H1 (cell line): ENCODE measurements around the gene INTS6. TPM values are rescaled to one million over a fixed set of nuclear protein-coding genes. Genes with fewer than 3 reads are reported as not detected.

ENCODE experiments used
- EGR1 ChIP-seq: IDR thresholded peaks from 2 replicates; pipeline ENCODE4 v1.6.1; 2011; ENCODE audit warnings: low read depth, low read length, borderline replicate concordance
- EP300 ChIP-seq, 2 experiments: IDR thresholded peaks; 1 replicate in 1 of 2; 2 replicates in 1 of 2; pipeline ENCODE4 v1.6.1; 2011 to 2012; ENCODE audit warnings: low read depth in 2 of 2, low read length in 2 of 2, mild to moderate bottlenecking in 2 of 2, borderline replicate concordance in 1 of 2, inconsistent platforms in 1 of 2, moderate library complexity in 1 of 2
- JUN ChIP-seq: IDR thresholded peaks from 2 replicates; pipeline ENCODE4 v1.6.1; 2011; ENCODE audit warnings: low read depth, mild to moderate bottlenecking, improper control_type of control experiment, low read length
- KDM4A ChIP-seq: IDR thresholded peaks from one replicate; pipeline ENCODE4 v1.7.1; 2012; ENCODE audit warnings: low read depth, mild to moderate bottlenecking, moderate library complexity, low read length, inconsistent platforms; ENCODE audit not compliant: severe bottlenecking
- SP2 ChIP-seq: IDR thresholded peaks from 2 replicates; pipeline ENCODE4 v1.6.1; 2012; ENCODE audit warnings: mild to moderate bottlenecking, low read length, inconsistent platforms
- YY1 ChIP-seq: IDR thresholded peaks from 2 replicates; pipeline ENCODE4 v1.6.1; 2011; ENCODE audit warnings: low read depth, mild to moderate bottlenecking, low read length
- polyA plus RNA-seq, 7 experiments: library from polyadenylated mRNA; depleted of rRNA in 3 of 7; stranded (reverse) in 5 of 7; unstranded in 2 of 7; fragments of >200 nt in 5 of 7; fragments of 200-250 nt in 2 of 7; gene quantifications; 1 replicate in 5 of 7; 2 replicates in 1 of 7; 4 replicates in 1 of 7; pipeline versions ENCODE4 v1.2.1 to v1.2.3, GENCODE V29; 2011 to 2013; ENCODE audit warnings: missing spikeins in 2 of 7, mixed read lengths in 2 of 7
- total RNA-seq: library from RNA; stranded (reverse); fragmentation: NEBNext Ultra II Directional; extraction: Animal tissue kit (Norgen Biotek cat#: 25700); gene quantifications from 2 replicates; pipeline ENCODE4 v1.2.1, GENCODE V29; 2021
- TF ChIP-seq, protein P1 (sequence below): fragments of 300-600 bp; sonication (generic); IDR thresholded peaks from 2 replicates; pipeline ENCODE4 v1.7.1; 2012; ENCODE audit warnings: low read length, moderate library complexity, mild to moderate bottlenecking, inconsistent platforms; ENCODE audit not compliant: insufficient replicate concordance
- TF ChIP-seq, protein P2 (sequence below), 3 experiments: IDR thresholded peaks; 1 replicate in 2 of 3; 2 replicates in 1 of 3; pipeline versions ENCODE4 v1.5.1 to v1.6.1; 2011; ENCODE audit warnings: low read length in 3 of 3, mild to moderate bottlenecking in 3 of 3, inconsistent platforms in 2 of 3, low read depth in 1 of 3, moderate library complexity in 1 of 3; ENCODE audit not compliant: insufficient read depth in 1 of 3; ENCODE audit errors: control extremely low read depth in 1 of 3

The INTS6 gene
- total and polyA plus RNA-seq, 2 of the 8 experiments (the other 6 are each of a cell fraction or from before 2014, with no cell fraction given), result 12.6 to 42.8 TPM

DNA sequence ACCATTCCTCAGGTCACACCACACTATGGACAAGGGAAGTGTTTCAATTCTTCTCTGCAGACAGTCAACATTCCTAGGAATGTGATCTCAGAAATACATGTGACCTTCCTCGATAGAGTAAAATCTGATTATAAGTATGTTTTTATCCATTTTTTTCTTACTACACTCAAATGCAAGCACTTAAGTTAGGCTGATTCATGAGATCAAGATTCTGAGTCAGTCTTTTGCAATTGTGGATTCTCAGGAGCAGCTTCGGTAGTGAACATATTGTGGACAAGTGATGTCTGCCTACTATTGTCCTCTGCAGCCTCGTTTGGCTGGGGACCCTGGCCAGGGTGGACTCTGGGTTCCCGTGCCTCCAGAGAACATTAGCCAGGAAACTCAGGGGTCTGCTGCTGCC is 110.1 kb downstream of the INTS6 start (continued):
- TF ChIP-seq, protein P1, sequence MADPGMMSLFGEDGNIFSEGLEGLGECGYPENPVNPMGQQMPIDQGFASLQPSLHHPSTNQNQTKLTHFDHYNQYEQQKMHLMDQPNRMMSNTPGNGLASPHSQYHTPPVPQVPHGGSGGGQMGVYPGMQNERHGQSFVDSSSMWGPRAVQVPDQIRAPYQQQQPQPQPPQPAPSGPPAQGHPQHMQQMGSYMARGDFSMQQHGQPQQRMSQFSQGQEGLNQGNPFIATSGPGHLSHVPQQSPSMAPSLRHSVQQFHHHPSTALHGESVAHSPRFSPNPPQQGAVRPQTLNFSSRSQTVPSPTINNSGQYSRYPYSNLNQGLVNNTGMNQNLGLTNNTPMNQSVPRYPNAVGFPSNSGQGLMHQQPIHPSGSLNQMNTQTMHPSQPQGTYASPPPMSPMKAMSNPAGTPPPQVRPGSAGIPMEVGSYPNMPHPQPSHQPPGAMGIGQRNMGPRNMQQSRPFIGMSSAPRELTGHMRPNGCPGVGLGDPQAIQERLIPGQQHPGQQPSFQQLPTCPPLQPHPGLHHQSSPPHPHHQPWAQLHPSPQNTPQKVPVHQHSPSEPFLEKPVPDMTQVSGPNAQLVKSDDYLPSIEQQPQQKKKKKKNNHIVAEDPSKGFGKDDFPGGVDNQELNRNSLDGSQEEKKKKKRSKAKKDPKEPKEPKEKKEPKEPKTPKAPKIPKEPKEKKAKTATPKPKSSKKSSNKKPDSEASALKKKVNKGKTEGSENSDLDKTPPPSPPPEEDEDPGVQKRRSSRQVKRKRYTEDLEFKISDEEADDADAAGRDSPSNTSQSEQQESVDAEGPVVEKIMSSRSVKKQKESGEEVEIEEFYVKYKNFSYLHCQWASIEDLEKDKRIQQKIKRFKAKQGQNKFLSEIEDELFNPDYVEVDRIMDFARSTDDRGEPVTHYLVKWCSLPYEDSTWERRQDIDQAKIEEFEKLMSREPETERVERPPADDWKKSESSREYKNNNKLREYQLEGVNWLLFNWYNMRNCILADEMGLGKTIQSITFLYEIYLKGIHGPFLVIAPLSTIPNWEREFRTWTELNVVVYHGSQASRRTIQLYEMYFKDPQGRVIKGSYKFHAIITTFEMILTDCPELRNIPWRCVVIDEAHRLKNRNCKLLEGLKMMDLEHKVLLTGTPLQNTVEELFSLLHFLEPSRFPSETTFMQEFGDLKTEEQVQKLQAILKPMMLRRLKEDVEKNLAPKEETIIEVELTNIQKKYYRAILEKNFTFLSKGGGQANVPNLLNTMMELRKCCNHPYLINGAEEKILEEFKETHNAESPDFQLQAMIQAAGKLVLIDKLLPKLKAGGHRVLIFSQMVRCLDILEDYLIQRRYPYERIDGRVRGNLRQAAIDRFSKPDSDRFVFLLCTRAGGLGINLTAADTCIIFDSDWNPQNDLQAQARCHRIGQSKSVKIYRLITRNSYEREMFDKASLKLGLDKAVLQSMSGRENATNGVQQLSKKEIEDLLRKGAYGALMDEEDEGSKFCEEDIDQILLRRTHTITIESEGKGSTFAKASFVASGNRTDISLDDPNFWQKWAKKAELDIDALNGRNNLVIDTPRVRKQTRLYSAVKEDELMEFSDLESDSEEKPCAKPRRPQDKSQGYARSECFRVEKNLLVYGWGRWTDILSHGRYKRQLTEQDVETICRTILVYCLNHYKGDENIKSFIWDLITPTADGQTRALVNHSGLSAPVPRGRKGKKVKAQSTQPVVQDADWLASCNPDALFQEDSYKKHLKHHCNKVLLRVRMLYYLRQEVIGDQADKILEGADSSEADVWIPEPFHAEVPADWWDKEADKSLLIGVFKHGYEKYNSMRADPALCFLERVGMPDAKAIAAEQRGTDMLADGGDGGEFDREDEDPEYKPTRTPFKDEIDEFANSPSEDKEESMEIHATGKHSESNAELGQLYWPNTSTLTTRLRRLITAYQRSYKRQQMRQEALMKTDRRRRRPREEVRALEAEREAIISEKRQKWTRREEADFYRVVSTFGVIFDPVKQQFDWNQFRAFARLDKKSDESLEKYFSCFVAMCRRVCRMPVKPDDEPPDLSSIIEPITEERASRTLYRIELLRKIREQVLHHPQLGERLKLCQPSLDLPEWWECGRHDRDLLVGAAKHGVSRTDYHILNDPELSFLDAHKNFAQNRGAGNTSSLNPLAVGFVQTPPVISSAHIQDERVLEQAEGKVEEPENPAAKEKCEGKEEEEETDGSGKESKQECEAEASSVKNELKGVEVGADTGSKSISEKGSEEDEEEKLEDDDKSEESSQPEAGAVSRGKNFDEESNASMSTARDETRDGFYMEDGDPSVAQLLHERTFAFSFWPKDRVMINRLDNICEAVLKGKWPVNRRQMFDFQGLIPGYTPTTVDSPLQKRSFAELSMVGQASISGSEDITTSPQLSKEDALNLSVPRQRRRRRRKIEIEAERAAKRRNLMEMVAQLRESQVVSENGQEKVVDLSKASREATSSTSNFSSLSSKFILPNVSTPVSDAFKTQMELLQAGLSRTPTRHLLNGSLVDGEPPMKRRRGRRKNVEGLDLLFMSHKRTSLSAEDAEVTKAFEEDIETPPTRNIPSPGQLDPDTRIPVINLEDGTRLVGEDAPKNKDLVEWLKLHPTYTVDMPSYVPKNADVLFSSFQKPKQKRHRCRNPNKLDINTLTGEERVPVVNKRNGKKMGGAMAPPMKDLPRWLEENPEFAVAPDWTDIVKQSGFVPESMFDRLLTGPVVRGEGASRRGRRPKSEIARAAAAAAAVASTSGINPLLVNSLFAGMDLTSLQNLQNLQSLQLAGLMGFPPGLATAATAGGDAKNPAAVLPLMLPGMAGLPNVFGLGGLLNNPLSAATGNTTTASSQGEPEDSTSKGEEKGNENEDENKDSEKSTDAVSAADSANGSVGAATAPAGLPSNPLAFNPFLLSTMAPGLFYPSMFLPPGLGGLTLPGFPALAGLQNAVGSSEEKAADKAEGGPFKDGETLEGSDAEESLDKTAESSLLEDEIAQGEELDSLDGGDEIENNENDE, result no peak
- TF ChIP-seq, protein P2, sequence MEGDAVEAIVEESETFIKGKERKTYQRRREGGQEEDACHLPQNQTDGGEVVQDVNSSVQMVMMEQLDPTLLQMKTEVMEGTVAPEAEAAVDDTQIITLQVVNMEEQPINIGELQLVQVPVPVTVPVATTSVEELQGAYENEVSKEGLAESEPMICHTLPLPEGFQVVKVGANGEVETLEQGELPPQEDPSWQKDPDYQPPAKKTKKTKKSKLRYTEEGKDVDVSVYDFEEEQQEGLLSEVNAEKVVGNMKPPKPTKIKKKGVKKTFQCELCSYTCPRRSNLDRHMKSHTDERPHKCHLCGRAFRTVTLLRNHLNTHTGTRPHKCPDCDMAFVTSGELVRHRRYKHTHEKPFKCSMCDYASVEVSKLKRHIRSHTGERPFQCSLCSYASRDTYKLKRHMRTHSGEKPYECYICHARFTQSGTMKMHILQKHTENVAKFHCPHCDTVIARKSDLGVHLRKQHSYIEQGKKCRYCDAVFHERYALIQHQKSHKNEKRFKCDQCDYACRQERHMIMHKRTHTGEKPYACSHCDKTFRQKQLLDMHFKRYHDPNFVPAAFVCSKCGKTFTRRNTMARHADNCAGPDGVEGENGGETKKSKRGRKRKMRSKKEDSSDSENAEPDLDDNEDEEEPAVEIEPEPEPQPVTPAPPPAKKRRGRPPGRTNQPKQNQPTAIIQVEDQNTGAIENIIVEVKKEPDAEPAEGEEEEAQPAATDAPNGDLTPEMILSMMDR (IDR thresholded peaks at IDR 0.05; ENCODE audit: control extremely low read depth in 1 of 3, insufficient read depth in 1 of 3, low read depth in 1 of 3, low read length in 3 of 3), result no peak
- TF ChIP-seq YY1 (no peak), KDM4A (no peak), JUN (no peak), EGR1 (no peak), EP300 (IDR thresholded peaks at IDR 0.05; ENCODE audit: borderline replicate concordance in 1 of 2, low read depth in 2 of 2, low read length in 2 of 2) (no peak), SP2 (no peak)
